Measurements from ENCODE around the gene TTLL1.

TTLL1 gene

GRCh38 chr22:43088984-43089717, at the start of gene TTLL1:
TSS of gene TTLL1 (minus strand) at chr22:43089391. CDS start at chr22:43075586, 13,805 bp downstream.
- peak; percentile 91 for DNase-seq (ENCODE audit: low spot score)

GRCh38 chr22:43136801-43137200, 47.6 kb upstream of the TTLL1 start:
- DNase-seq (ENCODE audit: low spot score) = no peak

GRCh38 chr22:43136255-43136654, 47.1 kb upstream of the TTLL1 start:
- no peak for DNase-seq (ENCODE audit: low spot score)

- no peak for DNase-seq (ENCODE audit: low spot score)
Measured at GRCh38 chr22:43135565-43135964, 46.4 kb upstream of the TTLL1 start.

- no peak for DNase-seq (ENCODE audit: low spot score)
Measured at GRCh38 chr22:43134553-43134952, 45.4 kb upstream of the TTLL1 start.

GRCh38 chr22:43133401-43133800, 44.2 kb upstream of the TTLL1 start:
- DNase-seq (ENCODE audit: low spot score) = no peak

GRCh38 chr22:43131773-43132501, 42.7 kb upstream of the TTLL1 start:
- no peak for DNase-seq (ENCODE audit: low spot score)

- DNase-seq (ENCODE audit: low spot score) = no peak
Measured at GRCh38 chr22:43129426-43130425, 40.5 kb upstream of the TTLL1 start.

- DNase-seq (ENCODE audit: low spot score) = no peak
Measured at GRCh38 chr22:43128928-43129424, 39.8 kb upstream of the TTLL1 start.

GRCh38 chr22:43128116-43128515, 38.9 kb upstream of the TTLL1 start:
- no peak for DNase-seq (ENCODE audit: low spot score)

- no peak for DNase-seq (ENCODE audit: low spot score)
Measured at GRCh38 chr22:43127166-43127908, 38.1 kb upstream of the TTLL1 start.

GRCh38 chr22:43126501-43127165, 37.4 kb upstream of the TTLL1 start:
- DNase-seq (ENCODE audit: low spot score) = no peak

- DNase-seq (ENCODE audit: low spot score) = no peak
Measured at GRCh38 chr22:43118953-43119458, 29.8 kb upstream of the TTLL1 start.

- DNase-seq (ENCODE audit: low spot score) = no peak
Measured at GRCh38 chr22:43118024-43118849, 29.0 kb upstream of the TTLL1 start.

- no peak for DNase-seq (ENCODE audit: low spot score)
Measured at GRCh38 chr22:43116932-43117331, 27.7 kb upstream of the TTLL1 start.

- no peak for DNase-seq (ENCODE audit: low spot score)
Measured at GRCh38 chr22:43114958-43115357, 25.8 kb upstream of the TTLL1 start.

GRCh38 chr22:43113526-43114251, 24.5 kb upstream of the TTLL1 start:
- DNase-seq (ENCODE audit: low spot score) = no peak

- peak; percentile 27 for DNase-seq (ENCODE audit: low spot score)
Measured at GRCh38 chr22:43110927-43111623, 21.9 kb upstream of the TTLL1 start.
